GM12892 (cell line): ENCODE data around the gene DOCK4.

ENCODE experiments used
- DNase-seq: peaks from one replicate; pipeline ENCODE4 v3.0.0; 2011; ENCODE audit not compliant: insufficient read length
- FAIRE-seq: peaks from 2 replicates; lab custom pipeline; 2011; peaks lifted over from hg19 to GRCh38; lab: Jason Lieb, UNC
- POLR2A ChIP-seq: IDR thresholded peaks from 2 replicates; pipeline ENCODE4 v1.6.1; 2011; ENCODE audit warnings: low read depth, low read length, control low read depth
- POLR2AphosphoS5 ChIP-seq: IDR thresholded peaks from 2 replicates; pipeline ENCODE4 v1.6.1; 2011; ENCODE audit warnings: low read depth, low read length, control low read depth
- TAF1 ChIP-seq: IDR thresholded peaks from 2 replicates; pipeline ENCODE4 v1.6.1; 2011; ENCODE audit warnings: low read depth, mild to moderate bottlenecking, control low read depth, low read length, borderline replicate concordance

The DOCK4 gene

DNA sequence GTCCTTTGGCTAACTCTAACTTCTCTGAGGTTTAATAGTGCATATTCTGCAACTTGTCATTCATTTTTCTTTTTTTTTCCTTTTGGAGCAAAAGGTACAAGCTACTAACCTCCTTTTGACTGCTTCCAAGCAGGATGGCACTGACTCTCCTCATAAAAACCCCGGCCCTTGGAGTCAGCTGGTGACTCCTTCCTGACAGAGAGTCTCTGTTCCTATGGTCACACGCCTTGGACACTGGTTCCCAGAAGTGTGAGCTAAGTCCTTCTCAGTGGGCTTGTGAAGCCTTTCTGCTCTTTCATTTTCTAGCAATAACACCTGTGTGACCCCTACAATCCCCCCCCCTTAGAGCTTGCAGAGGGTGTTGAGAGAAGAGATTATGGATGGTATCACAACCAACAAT lies 21.7 kb downstream of the DOCK4 start:
- TF ChIP-seq POLR2A (no peak), TAF1 (no peak), POLR2AphosphoS5 (no peak)
- no peak for DNase-seq
- no peak for FAIRE-seq

- DNase-seq, result no peak
- no peak for TF ChIP-seq POLR2A
- TF ChIP-seq POLR2AphosphoS5, result no peak
- no peak for TF ChIP-seq TAF1
- no peak for FAIRE-seq
Observed at GRCh38 chr7:112183266-112183665, 22.9 kb downstream of the DOCK4 start.

- DNase-seq (no peak), FAIRE-seq (no peak)
- TF ChIP-seq TAF1 (no peak), POLR2AphosphoS5 (no peak)
Observed at GRCh38 chr7:112182749-112183148, 23.4 kb downstream of the DOCK4 start.

- no peak for TF ChIP-seq POLR2AphosphoS5
- TF ChIP-seq TAF1, result no peak
- no peak for TF ChIP-seq POLR2A
- DNase-seq, result no peak
- no peak for FAIRE-seq
Observed at GRCh38 chr7:112180223-112180622, 26.0 kb downstream of the DOCK4 start.

DNA sequence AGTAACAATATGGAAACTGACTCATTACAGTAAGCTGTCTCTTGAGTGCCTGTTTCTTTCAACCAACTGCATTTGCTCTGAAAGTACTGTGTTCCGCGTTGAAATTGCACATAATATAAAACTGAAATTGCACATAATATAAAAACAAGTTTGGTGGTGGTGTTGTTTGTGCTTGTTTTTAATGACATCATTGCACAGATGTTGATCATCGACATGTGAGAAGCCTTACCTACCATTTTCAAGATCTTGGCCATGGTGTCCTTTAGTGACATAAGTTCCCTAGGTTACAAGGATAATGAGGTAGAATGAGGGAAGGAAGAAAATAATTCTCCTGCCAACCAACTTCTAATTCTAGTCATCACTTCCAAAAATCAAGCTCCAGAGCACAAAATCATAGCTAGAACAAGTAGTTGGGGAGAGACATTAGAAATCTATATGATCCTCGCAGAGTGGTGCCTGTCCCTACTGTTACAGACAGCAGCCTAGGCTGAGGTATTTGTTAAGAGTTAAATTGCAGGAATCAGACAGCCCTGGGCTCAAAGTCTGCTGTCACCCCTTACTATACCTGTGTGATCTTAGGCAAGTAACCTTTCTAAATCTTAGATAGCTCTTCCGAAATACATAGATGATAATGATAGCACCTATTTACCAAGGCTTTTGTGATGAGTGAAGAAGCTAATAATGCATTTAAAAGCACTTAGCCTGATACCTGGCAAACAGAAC lies 29.3 kb downstream of the DOCK4 start:
- DNase-seq (no peak), FAIRE-seq (no peak)
- TF ChIP-seq POLR2AphosphoS5 (no peak), POLR2A (no peak), TAF1 (no peak)

- no peak for DNase-seq
Observed at GRCh38 chr7:112176241-112176640, 30.0 kb downstream of the DOCK4 start.

GRCh38 chr7:112174192-112174591 lies 32.0 kb downstream of the DOCK4 start:
- FAIRE-seq, result no peak
- no peak for DNase-seq
- TF ChIP-seq TAF1 (no peak), POLR2A (no peak), POLR2AphosphoS5 (no peak)

More at GRCh38 chr7:112176241-112176640, 30.0 kb downstream of the DOCK4 start:
- no peak for FAIRE-seq
- no peak for TF ChIP-seq POLR2AphosphoS5
- no peak for TF ChIP-seq POLR2A
- no peak for TF ChIP-seq TAF1

- no peak for DNase-seq
- FAIRE-seq, result no peak
- TF ChIP-seq POLR2AphosphoS5 (no peak), TAF1 (no peak), POLR2A (no peak)
Observed at GRCh38 chr7:112173568-112173905, 32.7 kb downstream of the DOCK4 start.

GRCh38 chr7:112172870-112173567 lies 33.2 kb downstream of the DOCK4 start:
- TF ChIP-seq POLR2AphosphoS5 (no peak), TAF1 (no peak), POLR2A (no peak)
- DNase-seq (no peak), FAIRE-seq (no peak)

DNA sequence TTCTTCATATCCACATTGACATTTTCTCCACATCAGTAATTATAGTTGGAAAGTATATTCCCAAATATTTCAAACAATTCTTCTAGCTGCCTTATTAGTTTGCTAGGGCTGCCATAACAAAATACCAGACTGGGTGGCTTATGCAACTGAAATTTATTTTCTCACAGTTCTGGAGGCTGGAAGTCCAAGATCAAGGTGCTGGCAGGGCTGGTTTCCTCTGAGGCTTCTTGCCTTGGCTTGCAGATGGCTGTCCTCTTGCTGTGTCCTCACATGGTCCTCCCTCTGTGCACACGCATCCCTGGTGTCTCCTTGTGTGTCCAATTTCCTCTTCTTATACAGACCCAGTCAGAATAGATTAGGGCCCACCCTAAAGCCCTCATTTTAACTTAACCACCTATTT lies 34.5 kb downstream of the DOCK4 start:
- FAIRE-seq, result no peak
- TF ChIP-seq TAF1 (no peak), POLR2A (no peak), POLR2AphosphoS5 (no peak)

DNA sequence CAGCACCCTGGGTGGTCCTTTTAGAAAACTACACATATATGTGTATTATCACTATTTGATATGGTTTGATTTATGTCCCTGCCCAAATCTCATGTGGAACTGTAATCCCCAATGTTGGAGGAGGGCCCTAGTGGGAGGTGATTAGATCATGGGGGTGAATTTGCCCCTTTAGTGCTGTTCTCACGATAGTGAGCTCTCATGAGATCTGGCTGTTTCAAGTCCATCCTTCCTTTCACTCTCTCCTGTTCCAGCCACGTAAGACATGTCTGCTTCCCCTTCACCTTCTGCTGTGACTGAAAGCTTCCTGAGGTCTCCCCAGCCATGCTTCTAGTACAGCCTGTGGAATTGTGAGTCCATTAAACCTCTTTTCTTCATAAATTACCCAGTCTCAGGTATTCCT lies 37.3 kb downstream of the DOCK4 start:
- TF ChIP-seq POLR2A (no peak), TAF1 (no peak), POLR2AphosphoS5 (no peak)
- no peak for FAIRE-seq
- no peak for DNase-seq

More for the DNA sequence above, 34.5 kb downstream of the DOCK4 start:
- no peak for DNase-seq

DNA sequence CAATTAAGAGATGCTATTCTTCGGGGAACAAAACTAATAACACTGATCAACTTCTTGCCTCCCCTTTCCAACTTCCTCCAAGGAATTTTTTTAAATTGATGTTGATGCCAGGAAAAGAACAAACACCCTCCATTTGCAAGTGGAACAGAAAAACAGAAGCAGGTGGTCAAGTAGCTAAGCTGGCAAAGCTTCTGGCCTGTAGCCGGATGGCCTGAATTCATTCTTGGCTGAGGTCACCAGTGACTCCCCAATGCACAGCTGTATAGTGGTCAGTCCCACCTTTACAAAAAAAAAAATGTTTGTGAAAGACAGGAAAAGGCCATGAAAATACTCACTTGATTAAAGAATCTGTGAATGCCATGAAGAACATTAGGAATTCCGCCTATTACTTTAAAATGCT lies 39.1 kb downstream of the DOCK4 start:
- FAIRE-seq (no peak), DNase-seq (no peak)
- TF ChIP-seq POLR2AphosphoS5 (no peak), TAF1 (no peak), POLR2A (no peak)
